ENCODE measurements around the gene NAP1L5. TPM values are rescaled to one million over a fixed set of nuclear protein-coding genes. Genes with fewer than 3 reads are reported as not detected.

Gene NAP1L5
- total RNA-seq, 3 donors from 2014 or later (not counting 1 experiment from before 2014, with no cell fraction given), result 11.4 to 16.1 (median 12.7) TPM

- Histone ChIP-seq H3K9me3 (ENCODE audit: control insufficient read depth, insufficient read depth, low read length) (no peaks in the 10 kb centered on the region), H3K4me3 (ENCODE audit: low read length) (no peak overlapping the region), H3K36me3 (ENCODE audit: control insufficient read depth, insufficient read depth, low read length) (peaks cover 14% of the 10 kb centered on the region), H3K27me3 (ENCODE audit: control insufficient read depth, insufficient read depth, low read length) (no peaks in the 10 kb centered on the region), H3K4me1 (ENCODE audit: control insufficient read depth, insufficient read depth, low read length) (no peaks in the 10 kb centered on the region), H3K27ac (ENCODE audit: low read length) (no peak overlapping the region)
- peaks cover 26% of the 10 kb centered on the region for H3K36me3 Mint-ChIP-seq
- no peak for DNase-seq
- no peak overlapping the region for H3K27ac Mint-ChIP-seq
- H3K9me3 Mint-ChIP-seq, result no peaks in the 10 kb centered on the region
- no peaks in the 10 kb centered on the region for H3K27me3 Mint-ChIP-seq (ENCODE audit: low read depth in 2 of 2)
- TF ChIP-seq CTCF (IDR thresholded peaks at IDR 0.05), result no peak
- no peak overlapping the region for H3K4me3 Mint-ChIP-seq
- H3K4me1 Mint-ChIP-seq, result no peaks in the 10 kb centered on the region
- intact Hi-C loops (cut with micrococcal nuclease), result no loop called here
- ATAC-seq, result no peak
- WGBS (ENCODE audit: insufficient coverage), result 100% methylated on average over 1 of the region's 1 CpG
Observed at GRCh38 chr4:88745581-88746163, 48.0 kb upstream of the NAP1L5 start.

- TF ChIP-seq CTCF (IDR thresholded peaks at IDR 0.05), result no peak
- H3K27ac Mint-ChIP-seq, result no peak overlapping the region
- H3K9me3 Mint-ChIP-seq, result no peaks in the 10 kb centered on the region
- Histone ChIP-seq H3K4me3 (ENCODE audit: low read length) (no peak overlapping the region), H3K27me3 (ENCODE audit: control insufficient read depth, insufficient read depth, low read length) (no peaks in the 10 kb centered on the region), H3K36me3 (ENCODE audit: control insufficient read depth, insufficient read depth, low read length) (peaks cover 14% of the 10 kb centered on the region), H3K4me1 (ENCODE audit: control insufficient read depth, insufficient read depth, low read length) (no peaks in the 10 kb centered on the region), H3K9me3 (ENCODE audit: control insufficient read depth, insufficient read depth, low read length) (no peaks in the 10 kb centered on the region), H3K27ac (ENCODE audit: low read length) (no peak overlapping the region)
- H3K27me3 Mint-ChIP-seq (ENCODE audit: low read depth in 2 of 2), result no peaks in the 10 kb centered on the region
- intact Hi-C loops (cut with micrococcal nuclease), result no loop called here
- no peak for ATAC-seq
- H3K4me3 Mint-ChIP-seq, result no peak overlapping the region
- H3K4me1 Mint-ChIP-seq, result no peaks in the 10 kb centered on the region
- no peak for DNase-seq
- 92% methylated on average over 1 of the region's 1 CpG for WGBS (ENCODE audit: insufficient coverage)
- H3K36me3 Mint-ChIP-seq, result peaks cover 25% of the 10 kb centered on the region
Observed at GRCh38 chr4:88745175-88745574, 47.5 kb upstream of the NAP1L5 start.

- DNase-seq (no peak), ATAC-seq (no peak)
- H3K4me1 Mint-ChIP-seq, result no peaks in the 10 kb centered on the region
- Histone ChIP-seq H3K4me1 (ENCODE audit: control insufficient read depth, insufficient read depth, low read length) (no peaks in the 10 kb centered on the region), H3K27me3 (ENCODE audit: control insufficient read depth, insufficient read depth, low read length) (no peaks in the 10 kb centered on the region), H3K9me3 (ENCODE audit: control insufficient read depth, insufficient read depth, low read length) (no peaks in the 10 kb centered on the region), H3K27ac (ENCODE audit: low read length) (no peak overlapping the region), H3K4me3 (ENCODE audit: low read length) (no peak overlapping the region), H3K36me3 (ENCODE audit: control insufficient read depth, insufficient read depth, low read length) (peaks cover 14% of the 10 kb centered on the region)
- intact Hi-C loops (cut with micrococcal nuclease), result no loop called here
- no peak overlapping the region for H3K4me3 Mint-ChIP-seq
- WGBS (ENCODE audit: insufficient coverage), result 100% methylated on average over 2 of the region's 3 CpGs
- no peaks in the 10 kb centered on the region for H3K27me3 Mint-ChIP-seq (ENCODE audit: low read depth in 2 of 2)
- no peak for TF ChIP-seq CTCF (IDR thresholded peaks at IDR 0.05)
- H3K27ac Mint-ChIP-seq, result no peak overlapping the region
- H3K36me3 Mint-ChIP-seq, result peaks cover 19% of the 10 kb centered on the region
- H3K9me3 Mint-ChIP-seq, result no peaks in the 10 kb centered on the region
Observed at GRCh38 chr4:88744609-88745008, 47.0 kb upstream of the NAP1L5 start.

GRCh38 chr4:88743696-88744095 is 46.1 kb upstream of the NAP1L5 start:
- 100% methylated on average over 3 of the region's 3 CpGs for WGBS (ENCODE audit: insufficient coverage)
- intact Hi-C loops (cut with micrococcal nuclease), result no loop called here
- Histone ChIP-seq H3K36me3 (ENCODE audit: control insufficient read depth, insufficient read depth, low read length) (peaks cover 12% of the 10 kb centered on the region), H3K27ac (ENCODE audit: low read length) (no peak overlapping the region), H3K4me1 (ENCODE audit: control insufficient read depth, insufficient read depth, low read length) (no peaks in the 10 kb centered on the region), H3K4me3 (ENCODE audit: low read length) (no peak overlapping the region), H3K9me3 (ENCODE audit: control insufficient read depth, insufficient read depth, low read length) (no peaks in the 10 kb centered on the region), H3K27me3 (ENCODE audit: control insufficient read depth, insufficient read depth, low read length) (no peaks in the 10 kb centered on the region)
- no peaks in the 10 kb centered on the region for H3K9me3 Mint-ChIP-seq
- H3K4me3 Mint-ChIP-seq, result no peak overlapping the region
- no peaks in the 10 kb centered on the region for H3K27me3 Mint-ChIP-seq (ENCODE audit: low read depth in 2 of 2)
- H3K27ac Mint-ChIP-seq, result no peak overlapping the region
- DNase-seq (no peak), ATAC-seq (no peak)
- no peaks in the 10 kb centered on the region for H3K4me1 Mint-ChIP-seq
- no peak for TF ChIP-seq CTCF (IDR thresholded peaks at IDR 0.05)
- peaks cover 12% of the 10 kb centered on the region for H3K36me3 Mint-ChIP-seq

All from natural killer cell (primary cell).